Peyer's patch (tissue), 4 donors: ENCODE results near the gene MTHFSD.

ENCODE experiments used
- CTCF ChIP-seq, 6 experiments: fragments of 450-650 bp in 4 of 6; fragments of 200-600 bp in 2 of 6; sonication (generic) in 1 of 6; IDR thresholded peaks; one replicate each; pipeline ENCODE4 v1.5.1; 2017 to 2019; ENCODE audit warnings: antibody characterized with exemption in 6 of 6, mild to moderate bottlenecking in 3 of 6, moderate library complexity in 1 of 6
- POLR2A ChIP-seq, 2 donors: fragments of 450-650 bp; IDR thresholded peaks; one replicate each; pipeline ENCODE4 v1.5.1; 2017; ENCODE audit warnings: antibody characterized with exemption in 2 of 2, mild to moderate bottlenecking in 2 of 2, moderate library complexity in 2 of 2

GRCh38 chr16:86556576-86556975 is 1.5 kb upstream of the MTHFSD start:
- TF ChIP-seq CTCF (IDR thresholded peaks at IDR 0.05) (no peak), POLR2A (IDR thresholded peaks at IDR 0.05) (no peak)
